Parathyroid adenoma (tissue), 2 donors: ENCODE data around the gene NEK10.

ENCODE experiments used
- H2AFZ ChIP-seq: fragments of 300-600 bp; sonication (generic); one replicate; pipeline ENCODE4 v1.7.0; 2017; ENCODE audit warnings: antibody characterized with exemption, mild to moderate bottlenecking
- H3K27ac ChIP-seq: fragments of 300-600 bp; sonication (generic); one replicate; pipeline ENCODE4 v1.7.0; 2017
- H3K27me3 ChIP-seq: fragments of 300-600 bp; sonication (generic); one replicate; pipeline ENCODE4 v1.7.0; 2017; ENCODE audit warnings: low read length; ENCODE audit not compliant: control insufficient read depth, insufficient read depth
- H3K36me3 ChIP-seq: fragments of 300-600 bp; sonication (generic); one replicate; pipeline ENCODE4 v1.7.0; 2017; ENCODE audit warnings: low read length; ENCODE audit not compliant: control insufficient read depth, insufficient read depth
- H3K4me1 ChIP-seq: fragments of 300-600 bp; sonication (generic); one replicate; pipeline ENCODE4 v1.7.0; 2017; ENCODE audit warnings: control low read depth
- H3K4me2 ChIP-seq: fragments of 300-600 bp; sonication (generic); one replicate; pipeline ENCODE4 v1.7.0; 2017; ENCODE audit warnings: low read length
- H3K4me3 ChIP-seq: fragments of 300-600 bp; sonication (generic); one replicate; pipeline ENCODE4 v1.7.0; 2017; ENCODE audit warnings: low read depth, low read length
- H3K79me2 ChIP-seq: fragments of 300-600 bp; sonication (generic); one replicate; pipeline ENCODE4 v1.7.0; 2017; ENCODE audit warnings: control low read depth
- H3K9ac ChIP-seq: fragments of 300-600 bp; sonication (generic); one replicate; pipeline ENCODE4 v1.7.0; 2017; ENCODE audit warnings: mild to moderate bottlenecking
- H3K9me3 ChIP-seq: fragments of 300-600 bp; sonication (generic); one replicate; pipeline ENCODE4 v1.7.0; 2017; ENCODE audit warnings: low read length; ENCODE audit not compliant: control insufficient read depth
- CTCF ChIP-seq: fragments of 300-600 bp; sonication (generic); IDR thresholded peaks from one replicate; pipeline ENCODE4 v1.7.0; 2017; ENCODE audit warnings: antibody characterized with exemption, mild to moderate bottlenecking
- donor health status: primary hyperparathyroidism.

Gene NEK10

GRCh38 chr3:27194861-27195483 lies 174.2 kb downstream of the NEK10 start:
- H3K9me3 ChIP-seq, result no peaks in the 10 kb centered on the region
- H3K27ac ChIP-seq, result no peak overlapping the region
- H3K4me2 ChIP-seq, result no peak overlapping the region
- no peak overlapping the region for H3K9ac ChIP-seq
- H3K4me1 ChIP-seq, result no peaks in the 10 kb centered on the region
- no peaks in the 10 kb centered on the region for H3K79me2 ChIP-seq
- H3K36me3 ChIP-seq, result no peaks in the 10 kb centered on the region
- H3K27me3 ChIP-seq, result no peaks in the 10 kb centered on the region
- H3K4me3 ChIP-seq, result no peak overlapping the region
- no peak for TF ChIP-seq CTCF
- no peak overlapping the region for H2AFZ ChIP-seq

GRCh38 chr3:27193056-27193455 lies 176.1 kb downstream of the NEK10 start:
- Histone ChIP-seq H3K27ac (no peak overlapping the region), H3K4me1 (no peaks in the 10 kb centered on the region), H3K4me3 (no peak overlapping the region), H3K36me3 (no peaks in the 10 kb centered on the region), H3K9me3 (no peaks in the 10 kb centered on the region), H3K4me2 (no peak overlapping the region), H3K9ac (no peak overlapping the region), H2AFZ (no peak overlapping the region), H3K79me2 (no peaks in the 10 kb centered on the region), H3K27me3 (no peaks in the 10 kb centered on the region)
- TF ChIP-seq CTCF, result no peak

GRCh38 chr3:27186013-27186412 lies 183.2 kb downstream of the NEK10 start:
- no peak for TF ChIP-seq CTCF
- Histone ChIP-seq H3K9me3 (no peaks in the 10 kb centered on the region), H3K4me2 (no peak overlapping the region), H3K9ac (no peak overlapping the region), H2AFZ (no peak overlapping the region), H3K4me1 (no peaks in the 10 kb centered on the region), H3K27ac (no peak overlapping the region), H3K4me3 (no peak overlapping the region), H3K27me3 (no peaks in the 10 kb centered on the region), H3K36me3 (no peaks in the 10 kb centered on the region), H3K79me2 (no peaks in the 10 kb centered on the region)

- no peaks in the 10 kb centered on the region for H3K4me1 ChIP-seq
- TF ChIP-seq CTCF, result no peak
- no peaks in the 10 kb centered on the region for H3K27me3 ChIP-seq
- no peaks in the 10 kb centered on the region for H3K36me3 ChIP-seq
- H2AFZ ChIP-seq, result no peak overlapping the region
- no peaks in the 10 kb centered on the region for H3K9me3 ChIP-seq
- no peak overlapping the region for H3K4me2 ChIP-seq
- no peak overlapping the region for H3K4me3 ChIP-seq
- H3K9ac ChIP-seq, result no peak overlapping the region
- no peak overlapping the region for H3K27ac ChIP-seq
- H3K79me2 ChIP-seq, result no peaks in the 10 kb centered on the region
Measured at GRCh38 chr3:27185231-27185989, 183.8 kb downstream of the NEK10 start.

GRCh38 chr3:27184261-27184660 lies 184.9 kb downstream of the NEK10 start:
- no peak overlapping the region for H2AFZ ChIP-seq
- no peak overlapping the region for H3K9ac ChIP-seq
- no peaks in the 10 kb centered on the region for H3K9me3 ChIP-seq
- no peak overlapping the region for H3K4me3 ChIP-seq
- H3K4me1 ChIP-seq, result no peaks in the 10 kb centered on the region
- no peaks in the 10 kb centered on the region for H3K79me2 ChIP-seq
- H3K27me3 ChIP-seq, result no peaks in the 10 kb centered on the region
- H3K4me2 ChIP-seq, result no peak overlapping the region
- no peak overlapping the region for H3K27ac ChIP-seq
- H3K36me3 ChIP-seq, result no peaks in the 10 kb centered on the region
- TF ChIP-seq CTCF, result no peak
